Activated naive CD8-positive, alpha-beta T cell treated with anti-CD3 and anti-CD28 coated beads, Interleukin-2, amount 50 U/mL, for 16 hours (primary cell): ENCODE data around the gene WDR45B.
"Not testable (repeated sequence)": the region's sequence is repeated elsewhere in the genome, so short reads cannot be mapped to it uniquely, and the experiment has no call there.

Source experiments
- DNase-seq: peaks from one replicate; pipeline ENCODE4 v3.0.0-alpha.2; 2020; ENCODE audit warnings: low read depth, low spot score

WDR45B gene

GRCh38 chr17:82599674-82600661 is 48.3 kb downstream of the WDR45B start:
- DNase-seq: no peak

GRCh38 chr17:82598256-82599119 is 49.8 kb downstream of the WDR45B start:
- DNase-seq: no peak

- DNase-seq: no peak
Measured at GRCh38 chr17:82596837-82597672, 51.2 kb downstream of the WDR45B start.

- DNase-seq: no peak
Measured at GRCh38 chr17:82596296-82596695, 51.9 kb downstream of the WDR45B start.

- no peak for DNase-seq
Measured at GRCh38 chr17:82595893-82596292, 52.4 kb downstream of the WDR45B start.

GRCh38 chr17:82594571-82594970 is 53.7 kb downstream of the WDR45B start:
- DNase-seq: no peak

GRCh38 chr17:82593590-82594087 is 54.6 kb downstream of the WDR45B start:
- no peak for DNase-seq

GRCh38 chr17:82592767-82593589 is 55.3 kb downstream of the WDR45B start:
- no peak for DNase-seq

GRCh38 chr17:82592289-82592766 is 55.9 kb downstream of the WDR45B start:
- no peak for DNase-seq

- no peak for DNase-seq
Measured at GRCh38 chr17:82590881-82591539, 57.2 kb downstream of the WDR45B start.

GRCh38 chr17:82590216-82590615 is 58.0 kb downstream of the WDR45B start:
- no peak for DNase-seq

GRCh38 chr17:82589851-82590180 is 58.4 kb downstream of the WDR45B start:
- no peak for DNase-seq

- no peak for DNase-seq
Measured at GRCh38 chr17:82588266-82589175, 59.7 kb downstream of the WDR45B start.

- no peak for DNase-seq
Measured at GRCh38 chr17:82587234-82588086, 60.8 kb downstream of the WDR45B start.

GRCh38 chr17:82586576-82587233 is 61.5 kb downstream of the WDR45B start:
- no peak for DNase-seq

- not testable (repeated sequence) for DNase-seq
Measured at GRCh38 chr17:82585935-82586575, 62.2 kb downstream of the WDR45B start.
